SIG-M5 treated with dmso at 0.1 percent for 504 hours (cell line): ENCODE data around the gene MYEOV.

ENCODE experiments used
- DNase-seq: peaks from one replicate; lab custom pipeline; 2025; ENCODE audit not compliant: unreplicated experiment; lab: John Stamatoyannopoulos, UW

The MYEOV gene

DNA sequence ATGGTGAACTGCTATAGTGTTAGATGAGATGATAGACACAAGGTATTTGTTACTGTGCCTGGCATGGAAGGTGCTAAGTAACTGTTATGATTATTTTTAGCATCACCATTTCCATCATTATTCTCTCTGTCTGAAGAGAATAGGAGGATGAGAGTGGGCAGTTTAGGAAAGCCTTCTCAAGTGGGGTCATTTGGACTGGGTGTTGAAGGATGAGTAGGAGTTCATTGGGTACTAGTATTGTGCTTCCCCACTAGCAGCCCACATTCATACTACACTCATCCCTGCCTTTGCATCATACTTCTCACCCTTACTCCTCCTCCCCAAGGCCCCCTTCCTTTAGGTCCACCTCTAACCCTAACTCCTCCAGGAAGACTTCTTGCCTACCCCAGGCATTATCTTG is 20.6 kb downstream of the MYEOV start:
- no peak for DNase-seq

DNA sequence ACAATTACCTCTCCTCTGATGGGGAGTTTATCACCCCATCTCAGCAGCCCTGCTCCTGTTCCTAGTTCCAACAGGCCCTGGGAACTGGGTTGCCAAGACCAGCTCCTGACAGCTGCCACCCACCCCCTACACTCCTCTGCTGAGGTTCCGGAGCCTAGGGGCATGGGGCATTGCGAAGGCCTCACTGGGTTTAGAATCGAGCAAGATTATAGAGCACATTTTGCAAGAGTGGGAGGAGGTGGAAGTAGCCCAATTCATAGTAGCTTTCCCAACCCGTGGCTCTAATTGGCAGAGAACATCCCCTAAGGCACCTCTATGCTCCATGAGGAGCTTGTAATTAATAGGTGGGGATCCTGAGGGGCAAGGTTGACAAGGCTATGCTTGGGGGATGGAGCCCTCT is 23.0 kb downstream of the MYEOV start:
- no peak for DNase-seq

DNA sequence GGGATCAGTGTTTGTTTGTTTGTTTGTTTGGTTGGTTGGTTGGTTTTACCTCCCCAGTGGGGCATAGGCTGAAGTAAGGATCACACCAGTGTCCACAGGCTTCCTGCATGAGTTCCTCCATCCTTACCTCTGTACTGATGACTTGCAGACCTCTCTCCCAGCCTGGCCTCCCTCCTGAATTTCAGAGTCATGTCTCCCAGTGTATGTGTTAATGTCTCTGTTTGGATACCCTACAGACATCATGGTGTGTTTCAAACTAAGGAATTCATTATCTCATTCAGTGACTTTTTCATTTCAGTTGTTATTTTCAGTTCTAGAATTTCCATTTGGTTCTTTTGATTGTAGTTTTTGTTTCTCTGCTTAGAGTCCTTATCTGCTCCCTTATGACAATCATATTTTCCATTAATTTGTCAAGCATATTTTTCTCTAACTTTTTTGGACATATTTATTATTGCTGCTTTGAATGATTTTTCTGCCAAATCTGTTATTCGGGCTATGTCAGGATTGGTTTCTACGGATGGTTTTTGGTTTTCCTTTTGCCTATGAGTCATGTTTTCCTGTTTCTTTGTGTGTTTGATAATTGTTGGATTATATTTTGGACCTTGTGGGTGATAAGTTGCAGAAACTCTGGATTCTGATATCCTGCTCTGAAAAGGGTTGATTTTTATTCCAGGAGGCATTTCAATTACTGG is 23.6 kb downstream of the MYEOV start:
- DNase-seq: no peak

DNA sequence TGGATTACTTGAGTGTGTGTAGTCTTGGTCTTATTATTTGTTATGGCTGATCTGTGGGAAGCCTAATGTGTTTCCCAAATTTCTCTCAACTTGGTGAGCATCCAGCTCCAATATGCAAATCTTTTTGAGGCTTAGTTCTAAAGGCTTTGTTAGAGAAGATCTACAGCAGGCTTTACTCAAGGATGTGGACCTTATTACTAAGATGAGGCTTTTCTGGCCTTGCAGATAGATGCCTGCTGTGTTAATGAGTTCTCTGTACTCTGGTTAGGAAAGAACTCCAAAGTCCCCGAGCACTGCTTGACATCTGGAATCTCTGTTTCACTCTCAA is 24.1 kb downstream of the MYEOV start:
- DNase-seq: no peak

DNA sequence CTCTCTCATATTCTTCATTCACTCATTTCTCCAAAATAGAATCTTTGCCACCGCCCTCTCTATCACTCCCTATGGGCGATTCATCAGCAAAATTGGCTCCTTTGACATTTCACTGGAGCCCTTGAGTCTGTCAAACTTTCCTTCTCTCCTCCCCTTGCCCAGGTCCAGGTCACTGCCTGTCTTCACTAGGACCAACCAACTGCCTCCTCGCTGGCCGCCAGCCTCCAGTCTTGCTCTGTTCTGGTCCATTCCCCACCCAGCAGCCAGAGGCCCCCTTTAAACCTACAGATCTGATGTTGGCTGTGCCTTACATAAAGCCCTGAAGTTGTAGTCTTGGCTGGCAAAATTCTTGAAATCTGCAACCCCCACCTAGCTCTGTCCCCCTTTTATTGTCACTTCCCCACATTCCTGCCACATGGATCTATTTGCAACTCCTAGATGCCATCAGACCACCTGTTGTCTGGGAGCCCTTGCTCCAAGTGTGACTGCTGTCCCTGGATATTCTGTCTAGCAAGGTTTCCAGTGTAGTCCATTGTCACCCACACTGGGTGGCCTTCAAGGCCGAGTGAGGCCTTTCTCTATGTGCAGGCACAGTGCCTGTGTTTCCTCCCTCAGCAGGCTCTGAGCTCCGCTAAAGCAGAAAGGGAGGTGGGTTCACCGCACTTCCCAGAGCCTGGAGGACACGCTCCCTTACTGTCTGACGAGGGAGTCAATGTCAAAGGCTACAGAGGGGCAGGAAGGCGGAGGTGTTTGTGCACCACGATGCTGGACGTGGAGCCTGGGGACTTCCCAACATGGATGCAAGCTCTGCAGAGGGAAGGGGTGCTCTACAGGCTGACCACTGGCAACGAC is 25.5 kb downstream of the MYEOV start:
- no peak for DNase-seq

DNA sequence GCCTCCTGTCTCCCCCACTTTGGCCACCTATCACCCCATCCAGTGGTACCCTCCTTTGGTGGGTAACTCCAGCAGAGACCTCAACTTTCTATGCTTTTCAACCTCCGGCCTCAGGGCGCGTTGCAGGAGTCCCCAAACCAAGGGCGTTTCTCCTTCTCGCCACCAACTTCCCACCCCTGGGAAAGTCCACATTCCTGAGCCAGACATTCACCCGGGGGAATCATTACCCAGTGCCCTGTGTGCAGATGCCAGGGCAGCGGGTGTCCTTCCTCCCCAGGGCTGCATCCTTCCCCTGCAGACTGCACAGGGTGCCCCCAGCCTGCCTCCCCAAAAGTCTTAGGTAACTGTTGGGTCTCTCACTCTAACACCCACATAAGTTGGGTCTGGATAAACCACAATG is 26.4 kb downstream of the MYEOV start:
- no peak for DNase-seq

DNA sequence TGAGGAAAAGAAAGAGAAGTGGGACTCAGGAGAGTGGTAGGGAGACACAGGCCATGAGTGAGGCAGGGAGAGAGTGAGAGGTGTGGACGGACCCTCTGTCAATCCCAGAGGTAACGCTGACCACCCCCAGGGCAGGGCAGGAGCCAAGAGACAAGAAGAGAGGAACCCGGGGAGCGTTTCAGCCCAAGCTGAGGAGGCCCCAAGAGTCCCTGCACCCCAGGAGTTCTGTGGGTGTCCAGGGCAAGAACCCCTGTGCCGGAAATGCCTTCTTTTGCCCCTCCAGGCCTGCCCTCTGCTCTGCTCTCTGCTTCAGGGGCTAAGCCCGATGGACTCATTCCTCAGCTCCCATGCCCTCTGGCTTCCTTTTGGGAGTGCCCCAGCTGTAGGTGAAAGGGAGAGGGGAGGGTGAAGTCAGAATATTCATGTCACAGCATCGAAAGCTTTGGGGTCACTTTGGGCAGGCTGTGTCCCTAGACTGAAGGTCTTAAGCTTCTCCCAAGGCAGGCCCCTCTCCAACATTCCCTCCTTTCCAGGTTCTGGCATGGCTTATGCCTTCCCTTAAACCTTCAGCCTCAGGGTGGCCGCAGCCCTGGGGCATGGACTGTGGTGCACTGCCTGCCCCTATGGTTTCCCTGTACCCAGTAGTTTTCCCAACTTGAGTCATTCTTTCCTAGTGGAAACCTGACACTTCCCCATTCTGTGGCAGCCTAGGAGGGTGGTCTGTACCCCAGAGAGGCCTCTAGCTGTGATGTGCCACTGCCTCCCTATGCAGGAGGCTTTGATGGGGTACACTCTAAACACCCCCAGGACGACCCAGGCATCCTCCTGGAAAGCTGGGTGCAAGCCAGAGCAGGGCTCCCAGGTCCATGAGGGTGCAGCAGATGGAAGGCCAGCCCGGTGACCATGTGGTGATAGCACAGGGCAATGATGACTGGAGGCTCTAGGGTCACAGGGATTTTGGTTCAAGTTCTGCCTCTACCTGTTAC is 27.1 kb downstream of the MYEOV start:
- DNase-seq: no peak

DNA sequence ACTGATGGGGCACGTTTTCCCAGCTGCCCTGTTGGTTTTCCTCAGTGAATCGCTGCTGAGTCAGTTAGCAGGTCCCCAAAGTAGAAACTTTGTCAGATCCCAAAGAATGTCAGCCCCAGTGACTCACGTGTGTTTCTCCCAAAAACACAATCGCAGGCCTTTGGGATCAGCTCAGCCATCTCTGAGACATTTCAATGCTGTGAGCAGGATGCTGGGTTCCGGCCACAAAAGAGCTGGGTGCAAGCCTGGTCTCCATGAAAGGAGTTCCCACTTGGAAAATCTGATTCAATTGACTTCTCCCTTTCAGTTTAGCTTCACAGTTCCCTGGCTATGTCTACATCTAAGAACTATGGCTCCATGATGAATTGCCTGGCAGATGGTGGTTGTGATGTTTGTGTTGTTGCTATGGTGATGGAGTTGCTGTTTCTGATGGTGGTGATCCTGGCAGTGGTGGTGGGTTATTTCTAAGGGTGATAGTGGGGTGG is 28.0 kb downstream of the MYEOV start:
- DNase-seq: no peak

DNA sequence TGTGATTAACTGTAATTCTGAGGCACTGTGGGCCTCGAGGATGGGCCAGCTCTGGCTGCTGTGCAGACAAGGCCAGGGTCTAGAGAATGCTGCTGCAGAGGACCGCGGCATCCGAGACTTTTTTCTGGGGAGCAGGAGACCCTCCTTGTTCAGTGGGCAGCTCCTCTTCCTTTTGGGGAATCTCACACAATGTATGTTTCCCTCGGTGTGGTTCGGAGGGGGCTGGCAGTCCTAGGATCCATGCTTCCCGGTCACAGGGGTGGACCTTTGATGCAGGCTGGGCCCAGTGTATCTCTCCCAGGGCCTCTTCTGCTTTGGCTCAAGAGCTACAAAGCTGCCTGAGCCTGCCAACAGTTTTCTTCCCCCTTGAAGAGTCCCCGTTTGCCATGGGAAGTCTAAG is 31.5 kb downstream of the MYEOV start:
- no peak for DNase-seq

DNA sequence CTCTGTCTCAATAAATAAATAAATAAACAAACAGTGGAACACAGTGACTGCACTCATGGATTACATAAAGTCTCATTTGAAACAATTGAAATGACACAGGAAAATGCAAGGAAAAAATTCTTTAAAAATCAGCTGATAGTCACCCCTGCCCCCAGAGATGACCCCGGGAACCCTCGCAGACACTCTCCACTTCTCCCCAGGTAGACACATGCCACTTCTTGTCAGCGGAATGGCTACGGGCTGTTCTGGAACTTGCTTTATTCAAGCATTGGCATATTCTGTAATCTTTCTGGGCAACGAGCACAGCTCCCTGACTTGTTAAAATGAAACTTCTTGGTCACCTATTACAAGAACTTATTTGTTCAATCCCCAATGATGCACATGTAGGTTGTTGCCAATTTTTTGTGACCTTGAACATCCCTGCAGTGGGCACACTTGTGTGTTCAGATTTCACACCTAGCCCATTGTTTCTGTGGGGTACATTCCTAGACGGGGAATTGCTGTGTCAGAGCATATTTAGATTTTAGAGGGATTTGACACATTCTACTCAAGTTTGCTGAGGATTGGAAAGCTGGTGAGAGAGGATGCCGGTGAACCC is 32.8 kb downstream of the MYEOV start:
- DNase-seq: no peak

DNA sequence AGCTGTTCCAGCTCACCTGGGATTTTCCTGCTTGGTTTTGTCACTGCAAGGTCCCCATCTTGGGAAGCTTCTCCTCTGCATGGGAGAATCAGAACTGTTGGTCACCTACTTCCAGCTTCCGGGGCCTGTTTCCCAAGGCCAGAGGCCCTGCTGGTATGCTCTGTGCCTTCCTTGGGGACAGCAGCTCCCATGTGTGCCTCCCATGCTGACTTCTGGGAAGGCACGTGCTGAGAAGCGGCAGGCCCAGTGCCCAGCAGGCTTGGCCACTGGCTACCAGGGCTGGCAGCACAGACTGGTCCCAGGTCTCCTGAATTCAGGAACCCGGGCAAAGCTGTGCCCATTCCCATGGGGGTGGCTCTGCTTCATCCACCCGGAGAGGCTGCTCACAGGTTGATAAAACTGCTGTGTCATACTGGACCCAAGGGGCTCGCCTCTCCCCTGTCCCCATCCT is 33.8 kb downstream of the MYEOV start:
- no peak for DNase-seq

DNA sequence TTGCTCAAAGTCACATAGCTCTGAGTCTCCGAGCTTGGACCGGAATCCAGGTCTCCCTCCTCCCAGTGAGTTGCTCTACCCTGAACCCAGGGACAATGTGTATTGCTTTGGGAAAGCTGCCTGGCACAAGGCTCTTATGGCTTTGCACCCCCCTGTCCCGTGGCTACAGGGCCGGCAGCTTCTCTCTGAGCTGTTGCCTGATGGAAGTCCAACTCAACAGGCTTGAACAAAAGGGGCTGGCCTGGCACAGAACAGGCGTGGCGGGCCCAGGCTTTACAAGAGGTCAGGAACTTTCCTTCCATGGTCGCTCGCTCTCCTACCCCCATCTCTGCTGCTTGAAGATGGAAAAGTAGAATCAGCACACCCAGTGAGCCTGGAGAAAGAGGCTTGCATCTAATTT is 34.3 kb downstream of the MYEOV start:
- no peak for DNase-seq

DNA sequence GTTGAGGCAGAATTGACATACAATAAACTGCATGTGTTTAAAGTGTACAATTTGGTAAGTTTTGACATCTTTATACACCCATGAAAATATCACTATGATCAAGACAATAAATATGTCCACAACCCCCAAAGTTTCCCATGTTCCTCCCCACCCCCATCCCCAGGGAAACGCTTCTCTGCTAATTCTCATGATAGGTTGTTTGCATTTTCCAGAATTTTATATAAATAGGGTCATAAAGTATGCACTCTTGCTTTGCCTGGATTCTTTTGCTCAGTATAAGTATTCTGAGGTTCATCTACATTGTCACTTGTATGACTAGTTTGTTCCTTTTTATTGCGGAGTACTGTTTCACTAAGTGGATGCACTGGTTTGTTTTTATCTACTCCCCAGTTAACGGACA is 35.6 kb downstream of the MYEOV start:
- DNase-seq: no peak

DNA sequence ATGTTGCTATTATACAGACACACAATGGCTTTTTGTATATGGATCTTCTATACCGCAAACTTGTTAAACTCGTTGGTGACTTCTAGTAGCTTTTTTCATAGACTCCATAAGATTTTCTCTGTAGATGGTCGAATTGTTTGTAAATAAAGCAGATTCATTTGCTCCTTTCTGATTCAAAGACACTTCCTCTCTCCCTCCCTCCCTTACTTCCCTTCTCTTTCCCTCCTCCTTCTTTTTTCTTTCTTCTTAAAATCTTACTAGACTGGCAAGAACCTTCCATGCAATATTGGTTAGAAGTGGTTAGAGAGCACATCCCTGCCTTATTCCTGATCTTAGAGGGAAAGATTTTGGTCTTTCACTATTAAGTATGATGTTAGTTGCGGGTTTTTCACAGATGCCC is 36.4 kb downstream of the MYEOV start:
- no peak for DNase-seq

DNA sequence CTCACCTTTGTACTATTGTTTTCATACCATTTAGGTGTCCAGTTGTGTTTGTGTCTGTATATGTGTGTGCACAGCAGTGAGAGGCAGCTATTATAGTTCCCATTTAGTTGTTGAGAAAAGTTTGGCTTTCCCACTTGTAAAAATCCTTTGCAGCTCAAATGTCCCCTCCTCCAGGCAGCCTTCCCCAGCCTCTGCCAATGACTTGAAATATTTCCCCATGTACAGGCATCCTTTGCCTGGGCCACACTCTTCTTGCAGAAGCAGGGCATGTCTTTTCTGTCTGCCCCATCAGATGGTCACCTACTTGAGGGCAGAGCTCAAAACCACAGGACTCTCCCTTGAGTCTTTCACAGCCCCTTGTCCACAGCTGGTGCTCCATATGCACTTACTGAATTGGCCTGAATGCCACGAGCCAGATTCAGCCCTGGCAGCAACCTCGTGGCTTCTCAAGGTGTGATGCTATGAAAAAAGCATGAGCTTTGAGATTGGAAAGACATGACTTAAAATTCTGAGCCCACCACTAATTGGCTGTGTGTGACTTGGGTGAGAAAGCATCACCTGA is 39.3 kb downstream of the MYEOV start:
- no peak for DNase-seq

DNA sequence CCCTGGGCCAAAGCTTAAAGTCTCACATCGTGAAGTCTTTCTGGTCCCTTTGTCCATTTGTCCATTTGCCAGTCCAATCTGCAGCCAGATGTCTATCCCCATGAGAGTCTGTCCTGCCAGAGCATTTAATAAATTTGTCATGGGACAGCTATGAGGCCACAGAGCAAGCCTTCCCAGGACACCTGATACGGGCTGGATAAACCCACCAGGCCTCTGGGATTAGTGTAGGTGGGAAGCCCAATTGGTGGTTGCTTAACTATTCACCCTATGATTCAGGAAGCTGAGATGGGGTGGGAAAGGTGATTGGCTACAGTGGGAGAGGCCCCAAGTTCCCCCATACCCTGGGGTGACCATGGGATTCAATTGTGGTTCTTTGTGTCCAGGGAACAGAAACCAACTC is 39.9 kb downstream of the MYEOV start:
- no peak for DNase-seq

DNA sequence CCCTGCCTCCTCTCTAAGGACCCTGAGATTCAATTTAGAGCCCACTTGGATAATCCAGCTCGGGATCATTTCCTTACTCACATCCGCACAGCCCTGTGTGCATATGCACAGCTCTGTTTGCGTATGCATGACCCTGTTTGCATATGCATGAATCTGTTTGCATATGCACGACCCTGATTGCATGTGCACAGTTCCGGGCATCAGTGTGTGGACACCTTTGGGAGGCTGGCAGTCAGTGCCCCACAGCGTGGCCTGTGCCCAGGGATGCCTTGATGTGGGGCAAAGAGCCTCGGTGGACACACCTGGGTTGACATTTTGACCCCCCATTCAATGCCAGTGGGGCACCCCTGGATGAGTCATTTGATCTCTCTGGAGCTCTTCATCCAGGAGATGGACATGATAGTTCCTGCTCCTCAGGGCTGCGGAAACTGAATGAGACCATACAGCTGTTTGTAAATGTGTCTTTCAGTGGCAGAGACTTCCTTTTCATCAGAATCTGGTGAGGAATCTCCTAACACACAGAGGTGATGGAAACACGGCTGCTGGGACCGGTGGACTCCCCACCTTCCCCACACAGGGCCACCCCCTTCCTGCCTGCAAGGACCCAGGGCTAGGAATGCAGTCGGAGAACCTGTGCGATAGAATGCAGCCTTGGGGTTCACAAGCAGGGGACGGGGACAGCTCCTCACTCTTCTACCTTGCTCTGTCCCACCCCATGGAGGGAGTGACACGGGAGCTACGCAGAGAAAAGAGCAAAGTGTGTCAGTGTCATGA is 41.2 kb downstream of the MYEOV start:
- DNase-seq: no peak

DNA sequence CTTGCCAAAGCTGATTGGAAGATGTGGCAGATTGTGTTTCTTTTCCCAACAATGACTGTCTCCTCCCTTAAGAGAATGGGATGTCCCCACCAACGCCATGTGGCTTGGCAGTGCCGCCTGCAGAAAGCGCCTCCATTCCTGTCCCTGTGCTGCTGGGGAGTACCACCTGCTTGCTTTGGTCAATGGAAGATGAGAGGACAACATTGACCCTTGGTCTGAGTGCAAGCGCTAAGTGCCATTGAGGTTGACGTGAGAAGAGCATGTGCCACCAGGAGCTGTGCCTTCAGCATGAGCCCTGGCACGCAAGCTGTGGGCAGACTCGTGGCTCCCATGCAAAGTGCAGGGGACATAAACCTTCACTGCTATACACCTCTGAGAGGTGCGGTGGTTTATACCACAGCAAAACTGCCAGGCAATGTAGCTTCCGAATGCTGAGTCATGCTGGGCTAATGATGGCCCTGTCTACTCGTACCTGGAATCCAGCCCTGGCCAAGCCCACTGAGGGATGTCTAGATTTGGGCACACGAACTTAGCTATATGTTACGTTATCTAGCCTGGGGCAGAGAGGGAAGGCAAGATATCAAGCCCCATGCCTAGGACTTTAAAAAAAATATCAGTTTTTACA is 41.9 kb downstream of the MYEOV start:
- DNase-seq: no peak

DNA sequence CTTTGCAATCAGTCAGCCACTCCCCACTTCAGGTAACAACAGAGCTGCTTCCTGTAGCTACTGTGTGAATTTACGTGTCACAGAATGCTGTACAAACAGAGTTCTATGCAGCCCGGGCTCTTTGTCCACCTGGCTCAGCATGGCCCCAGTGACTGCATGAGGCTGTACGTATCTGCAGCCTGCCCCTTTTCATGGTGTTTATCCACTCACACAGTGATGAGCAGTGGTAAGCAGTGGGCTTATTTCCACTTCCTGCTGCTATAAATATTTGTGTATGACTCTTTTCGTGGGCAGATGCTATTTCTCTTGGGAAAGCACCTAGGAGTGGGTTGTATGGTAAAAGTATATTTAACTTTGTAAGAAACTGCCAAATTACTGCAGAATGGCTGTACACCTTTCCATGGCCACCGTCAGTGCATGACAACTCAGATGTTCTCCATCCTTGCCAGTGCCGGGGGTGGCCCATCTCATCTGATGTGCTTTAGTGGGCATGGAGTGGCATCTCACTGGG is 43.3 kb downstream of the MYEOV start:
- DNase-seq: no peak
